H9 (cell line): ENCODE results near the gene F11. TPM values are rescaled to one million over a fixed set of nuclear protein-coding genes. Genes with fewer than 3 reads are reported as not detected.
"Not testable (repeated sequence)": the region's sequence is repeated elsewhere in the genome, so short reads cannot be mapped to it uniquely, and the experiment has no call there.

Experiments used
- DNase-seq: peaks from one replicate; pipeline ENCODE4 v3.0.0-alpha.2; 2017
- H2AFZ ChIP-seq: one replicate; pipeline ENCODE4 v1.6.1; 2013; ENCODE audit warnings: mild to moderate bottlenecking, low read length, control low read depth, moderate library complexity
- H2AK5ac ChIP-seq: 2 replicates; pipeline ENCODE4 v1.6.1; 2013; ENCODE audit warnings: low read length, control low read depth, mixed read lengths; ENCODE audit not compliant: insufficient read length
- H2BK120ac ChIP-seq: one replicate; pipeline ENCODE4 v1.6.1; 2013; ENCODE audit warnings: low read depth, mild to moderate bottlenecking, low read length, control low read depth, inconsistent platforms; ENCODE audit not compliant: poor library complexity, severe bottlenecking
- H2BK12ac ChIP-seq: 2 replicates; pipeline ENCODE4 v1.6.1; 2013; ENCODE audit warnings: low read length, control low read depth, mixed read lengths, low read depth; ENCODE audit not compliant: insufficient read length
- H2BK15ac ChIP-seq: 2 replicates; pipeline ENCODE4 v1.6.1; 2013; ENCODE audit warnings: low read depth, low read length, control low read depth
- H2BK20ac ChIP-seq: one replicate; pipeline ENCODE4 v1.6.1; 2013; ENCODE audit warnings: low read depth, mild to moderate bottlenecking, low read length, control low read depth, inconsistent platforms; ENCODE audit not compliant: poor library complexity, severe bottlenecking
- H2BK5ac ChIP-seq: 2 replicates; pipeline ENCODE4 v1.6.1; 2013; ENCODE audit warnings: low read length, control low read depth, mixed read lengths; ENCODE audit not compliant: insufficient read length
- H3K14ac ChIP-seq: 2 replicates; pipeline ENCODE4 v1.6.1; 2013; ENCODE audit warnings: low read length, control low read depth; ENCODE audit not compliant: insufficient read depth
- H3K18ac ChIP-seq: 2 replicates; pipeline ENCODE4 v1.6.1; 2013; ENCODE audit warnings: low read depth, mild to moderate bottlenecking, mixed read lengths, low read length, control low read depth; ENCODE audit not compliant: insufficient read length
- H3K23ac ChIP-seq: 2 replicates; pipeline ENCODE4 v1.6.1; 2013; ENCODE audit warnings: low read length, control low read depth, mixed read lengths, low read depth; ENCODE audit not compliant: insufficient read length
- H3K23me2 ChIP-seq: 2 replicates; pipeline ENCODE4 v1.6.1; 2013; ENCODE audit warnings: low read depth, mild to moderate bottlenecking, mixed read lengths, low read length, control low read depth; ENCODE audit not compliant: insufficient read length, poor library complexity, severe bottlenecking
- H3K27ac ChIP-seq: 2 replicates; pipeline ENCODE4 v1.5.1; 2013; ENCODE audit warnings: low read length, control low read depth, mixed read lengths, low read depth; ENCODE audit not compliant: insufficient read length
- H3K27me3 ChIP-seq: 2 replicates; pipeline ENCODE4 v1.6.1; 2013; ENCODE audit warnings: low read length, control low read depth, inconsistent platforms; ENCODE audit not compliant: insufficient read depth
- H3K4ac ChIP-seq: 2 replicates; pipeline ENCODE4 v1.6.1; 2013; ENCODE audit warnings: low read depth, mild to moderate bottlenecking, control low read depth, inconsistent platforms, low read length, moderate library complexity
- H3K4me1 ChIP-seq: 2 replicates; pipeline ENCODE4 v1.6.1; 2013; ENCODE audit warnings: low read length, control low read depth, inconsistent platforms; ENCODE audit not compliant: insufficient read depth
- H3K4me2 ChIP-seq: 2 replicates; pipeline ENCODE4 v1.6.1; 2013; ENCODE audit warnings: low read length, control low read depth, mixed read lengths; ENCODE audit not compliant: insufficient read length, insufficient read depth
- H3K56ac ChIP-seq: 2 replicates; pipeline ENCODE4 v1.6.1; 2013; ENCODE audit warnings: low read depth, mild to moderate bottlenecking, mixed read lengths, low read length, control low read depth; ENCODE audit not compliant: insufficient read length
- H3K79me1 ChIP-seq: 2 replicates; pipeline ENCODE4 v1.6.1; 2013; ENCODE audit warnings: low read depth, mild to moderate bottlenecking, moderate library complexity, low read length, control low read depth, inconsistent platforms; ENCODE audit not compliant: insufficient read depth, poor library complexity, severe bottlenecking
- H3K79me2 ChIP-seq: 2 replicates; pipeline ENCODE4 v1.6.1; 2013; ENCODE audit warnings: low read length, control low read depth, inconsistent platforms; ENCODE audit not compliant: insufficient read depth
- H3K9ac ChIP-seq: 2 replicates; pipeline ENCODE4 v1.6.1; 2013; ENCODE audit warnings: low read length, control low read depth, mixed read lengths; ENCODE audit not compliant: insufficient read length; ENCODE audit errors: extremely low read depth
- H3K9me3 ChIP-seq: one replicate; pipeline ENCODE4 v1.6.1; 2013; ENCODE audit warnings: low read depth, low read length, inconsistent platforms; ENCODE audit not compliant: control insufficient read depth
- H3T11ph ChIP-seq: one replicate; pipeline ENCODE4 v1.6.1; 2013; ENCODE audit warnings: mild to moderate bottlenecking, low read length, control low read depth, inconsistent platforms
- H4K20me1 ChIP-seq: one replicate; pipeline ENCODE4 v1.6.1; 2013; ENCODE audit not compliant: control insufficient read depth, insufficient read length, insufficient read depth
- H4K5ac ChIP-seq: 2 replicates; pipeline ENCODE4 v1.6.1; 2013; ENCODE audit warnings: low read depth, mild to moderate bottlenecking, mixed read lengths, low read length, control low read depth; ENCODE audit not compliant: insufficient read length
- H4K8ac ChIP-seq: replicated peaks from 2 replicates; pipeline ENCODE4 v1.6.1; 2013; ENCODE audit warnings: low read length, control low read depth, mixed read lengths, low read depth; ENCODE audit not compliant: insufficient read length
- H4K91ac ChIP-seq: 2 replicates; pipeline ENCODE4 v1.6.1; 2013; ENCODE audit warnings: low read depth, mild to moderate bottlenecking, moderate library complexity, mixed read lengths, low read length, control low read depth; ENCODE audit not compliant: insufficient read length
- H3K27ac Mint-ChIP-seq, 3 experiments: 2 replicates in 2 of 3; 3 replicates in 1 of 3; pipeline ENCODE4 v1.8.0; 2020 to 2021; ENCODE audit warnings: mixed read lengths in 3 of 3, mild to moderate bottlenecking in 1 of 3, moderate library complexity in 1 of 3
- H3K27me3 Mint-ChIP-seq: 2 replicates; pipeline ENCODE4 v1.8.0; 2021; ENCODE audit warnings: low read depth, mild to moderate bottlenecking, moderate library complexity, mixed read lengths
- H3K36me3 Mint-ChIP-seq, 3 experiments: 2 replicates in 2 of 3; 3 replicates in 1 of 3; pipeline ENCODE4 v1.8.0; 2020 to 2021; ENCODE audit warnings: low read depth in 3 of 3, mixed read lengths in 3 of 3; ENCODE audit not compliant: insufficient read depth in 1 of 3
- H3K4me1 Mint-ChIP-seq, 2 experiments: 2 replicates each; pipeline ENCODE4 v1.8.0; 2020; ENCODE audit warnings: mixed read lengths in 2 of 2
- H3K4me3 Mint-ChIP-seq, 2 experiments: 2 replicates in 1 of 2; 3 replicates in 1 of 2; pipeline ENCODE4 v1.8.0; 2020 to 2021; ENCODE audit warnings: mild to moderate bottlenecking in 2 of 2, mixed read lengths in 2 of 2, moderate library complexity in 1 of 2
- H3K9me3 Mint-ChIP-seq, 2 experiments: 2 replicates in 1 of 2; 3 replicates in 1 of 2; pipeline ENCODE4 v1.8.0; 2020; ENCODE audit warnings: mild to moderate bottlenecking in 2 of 2, mixed read lengths in 2 of 2, moderate library complexity in 1 of 2
- WGBS: extraction: QIAGEN DNeasy Blood & Tissue Kit; methylation state at CpG from one replicate; pipeline ENCODE4 v1.1.7; 2013; ENCODE audit warnings: missing lambda C conversion rate, low lambda C conversion rate, mixed read lengths; ENCODE audit not compliant: insufficient read length; ENCODE audit errors: extremely low coverage; 5-methylcytosine and 5-hydroxymethylcytosine counted together
- total RNA-seq: library from RNA; stranded (reverse); gene quantifications from 2 replicates; pipeline ENCODE4 v1.2.1, GENCODE V29; 2021
- TF ChIP-seq, protein P1 (sequence below): fragments of 200-600 bp; sonication (generic); conservative IDR thresholded peaks from 3 replicates; pipeline ENCODE4 v1.8.0; 2021; ENCODE audit warnings: antibody characterized with exemption, mild to moderate bottlenecking

F11 gene
- total RNA-seq, 1 experiment from 2014 or later, result 0.50 TPM

GRCh38 chr4:186318481-186318880 is 52.5 kb downstream of the F11 start:
- H4K91ac ChIP-seq, result no peak overlapping the region
- Mint-ChIP-seq H3K4me3 (no peak overlapping the region), H3K4me1 (peaks cover 2 to 3% of the 10 kb centered on the region in 2 experiments; a peak in 1 of 4 replicates), H3K9me3 (no peaks in the 10 kb centered on the region), H3K27me3 (peaks cover 9% of the 10 kb centered on the region), H3K27ac (no peak overlapping the region), H3K36me3 (no peaks in the 10 kb centered on the region)
- no CpG with 5 or more reads among the region's 6 CpGs for WGBS
- H3K4me1 ChIP-seq, result no peaks in the 10 kb centered on the region
- no peak overlapping the region for H2BK20ac ChIP-seq
- no peak overlapping the region for H2BK5ac ChIP-seq
- no peak overlapping the region for H2BK15ac ChIP-seq
- no peak overlapping the region for H4K8ac ChIP-seq
- no peak for DNase-seq
- no peak overlapping the region for H2BK12ac ChIP-seq
- H3K79me1 ChIP-seq, result no peaks in the 10 kb centered on the region
- no peak overlapping the region for H3K9ac ChIP-seq
- no peaks in the 10 kb centered on the region for H4K20me1 ChIP-seq
- no peak overlapping the region for H4K5ac ChIP-seq
- H2BK120ac ChIP-seq, result no peak overlapping the region
- no peak overlapping the region for H2AFZ ChIP-seq
- no peak overlapping the region for H3K23ac ChIP-seq
- H3K4ac ChIP-seq, result no peak overlapping the region
- no peaks in the 10 kb centered on the region for H3K23me2 ChIP-seq
- no peak overlapping the region for H3K14ac ChIP-seq
- TF ChIP-seq, protein P1, sequence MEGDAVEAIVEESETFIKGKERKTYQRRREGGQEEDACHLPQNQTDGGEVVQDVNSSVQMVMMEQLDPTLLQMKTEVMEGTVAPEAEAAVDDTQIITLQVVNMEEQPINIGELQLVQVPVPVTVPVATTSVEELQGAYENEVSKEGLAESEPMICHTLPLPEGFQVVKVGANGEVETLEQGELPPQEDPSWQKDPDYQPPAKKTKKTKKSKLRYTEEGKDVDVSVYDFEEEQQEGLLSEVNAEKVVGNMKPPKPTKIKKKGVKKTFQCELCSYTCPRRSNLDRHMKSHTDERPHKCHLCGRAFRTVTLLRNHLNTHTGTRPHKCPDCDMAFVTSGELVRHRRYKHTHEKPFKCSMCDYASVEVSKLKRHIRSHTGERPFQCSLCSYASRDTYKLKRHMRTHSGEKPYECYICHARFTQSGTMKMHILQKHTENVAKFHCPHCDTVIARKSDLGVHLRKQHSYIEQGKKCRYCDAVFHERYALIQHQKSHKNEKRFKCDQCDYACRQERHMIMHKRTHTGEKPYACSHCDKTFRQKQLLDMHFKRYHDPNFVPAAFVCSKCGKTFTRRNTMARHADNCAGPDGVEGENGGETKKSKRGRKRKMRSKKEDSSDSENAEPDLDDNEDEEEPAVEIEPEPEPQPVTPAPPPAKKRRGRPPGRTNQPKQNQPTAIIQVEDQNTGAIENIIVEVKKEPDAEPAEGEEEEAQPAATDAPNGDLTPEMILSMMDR, result no peak
- no peak overlapping the region for H2AK5ac ChIP-seq
- H3K18ac ChIP-seq, result no peak overlapping the region
- no peak overlapping the region for H3T11ph ChIP-seq
- no peak overlapping the region for H3K27ac ChIP-seq
- no peaks in the 10 kb centered on the region for H3K79me2 ChIP-seq
- no peak overlapping the region for H3K4me2 ChIP-seq
- H3K9me3 ChIP-seq, result no peaks in the 10 kb centered on the region
- no peak overlapping the region for H3K56ac ChIP-seq
- no peaks in the 10 kb centered on the region for H3K27me3 ChIP-seq

- not testable (repeated sequence) for H3K79me2 ChIP-seq, H3K27ac Mint-ChIP-seq, H3K14ac ChIP-seq, H2BK5ac ChIP-seq, H4K20me1 ChIP-seq, H3K79me1 ChIP-seq, H2BK15ac ChIP-seq, H3K9ac ChIP-seq, H3K23me2 ChIP-seq, H4K8ac ChIP-seq, H2BK120ac ChIP-seq, H3K27me3 Mint-ChIP-seq, H3K4me2 ChIP-seq, H3K56ac ChIP-seq, H3K9me3 ChIP-seq, H2AFZ ChIP-seq, H3K23ac ChIP-seq, H3K9me3 Mint-ChIP-seq, H2BK12ac ChIP-seq, H3K27me3 ChIP-seq, H3K4me1 Mint-ChIP-seq, DNase-seq, H2AK5ac ChIP-seq, H3K36me3 Mint-ChIP-seq, H3T11ph ChIP-seq, H3K4me3 Mint-ChIP-seq, H4K5ac ChIP-seq, H3K4me1 ChIP-seq, H3K18ac ChIP-seq, H2BK20ac ChIP-seq, H3K27ac ChIP-seq, H3K4ac ChIP-seq, H4K91ac ChIP-seq
- WGBS, result no CpG with 5 or more reads among the region's 33 CpGs
Measured at GRCh38 chr4:186324660-186325059, 58.7 kb downstream of the F11 start.
